ENCODE measurements around the gene PAIP2. TPM values are rescaled to one million over a fixed set of nuclear protein-coding genes. Genes with fewer than 3 reads are reported as not detected.

Gene PAIP2
- total and polyA plus RNA-seq, 10 donors = 73.2 to 119 (median 92.6) TPM

- DNase-seq = peak; percentile 62
- H3K36me3 ChIP-seq = peaks cover 0 to 35% (median 0%) of the 10 kb centered on the region in 6 donors
- intact Hi-C loops (cut with DNase I; ENCODE audit: low total_unique reads) = no loop called here
- no peaks in the 10 kb centered on the region for H3K27me3 ChIP-seq (replicated peaks in 1 of 7)
- H3K4me3 ChIP-seq = no peak overlapping the region
- no peaks in the 10 kb centered on the region for H3K9me3 ChIP-seq
- H3K4me1 ChIP-seq = peaks cover 0 to 22% (median 6%) of the 10 kb centered on the region in 6 donors
- no peak overlapping the region for H3K27ac ChIP-seq
- TF ChIP-seq POLR2AphosphoS5 (IDR thresholded peaks at IDR 0.05) (peak in 1 of 3 donors; percentile 7), CTCF (IDR thresholded peaks at IDR 0.05 in 8 of 11, conservative IDR thresholded peaks at IDR 0.05 in 3 of 11) (no peak)
- WGBS, 5 donors = 79 to 90% (median 83%) methylated on average over 11 to 13 of the region's 13 CpGs
Measured at GRCh38 chr5:139378941-139379361, 37.3 kb downstream of the PAIP2 start.

- peak; percentile 63 for DNase-seq
- WGBS, 5 donors = 70 to 91% (median 83%) methylated on average over 13 to 15 of the region's 15 CpGs
Measured at GRCh38 chr5:139379626-139380449, 38.2 kb downstream of the PAIP2 start.

GRCh38 chr5:139381837-139382761 lies 40.4 kb downstream of the PAIP2 start:
- intact Hi-C loops (cut with DNase I; ENCODE audit: low total_unique reads) = loop anchor here (10.0 kb wide), 1 partner anchor 87 kb away; the partner anchor contains the start of gene MATR3
- peaks cover 0 to 16% (median 0%) of the 10 kb centered on the region in 6 donors for H3K36me3 ChIP-seq
- H3K4me1 ChIP-seq = peaks cover 11 to 54% (median 32%) of the 10 kb centered on the region in 6 donors
- no peak overlapping the region for H3K27ac ChIP-seq
- TF ChIP-seq POLR2AphosphoS5 (IDR thresholded peaks at IDR 0.05) = peak in 2 of 3 donors; percentile 27 to 47
- no peak for TF ChIP-seq CTCF (IDR thresholded peaks at IDR 0.05 in 8 of 11, conservative IDR thresholded peaks at IDR 0.05 in 3 of 11)
- no peak for TF ChIP-seq POLR2A (IDR thresholded peaks at IDR 0.05)
- DNase-seq = peak; percentile 69
- 75 to 86% (median 85%) methylated on average over 25 to 28 of the region's 28 CpGs for WGBS, 5 donors
- H3K27me3 ChIP-seq (replicated peaks in 1 of 7) = no peaks in the 10 kb centered on the region
- no peaks in the 10 kb centered on the region for H3K9me3 ChIP-seq
- no peak overlapping the region for H3K4me3 ChIP-seq

More at GRCh38 chr5:139379626-139380449, 38.2 kb downstream of the PAIP2 start:
- Histone ChIP-seq H3K4me3 (no peak overlapping the region), H3K4me1 (peaks cover 2 to 31% (median 15%) of the 10 kb centered on the region in 6 donors), H3K36me3 (peaks cover 0 to 26% (median 0%) of the 10 kb centered on the region in 6 donors), H3K27me3 (replicated peaks in 1 of 7) (no peaks in the 10 kb centered on the region), H3K27ac (no peak overlapping the region), H3K9me3 (no peaks in the 10 kb centered on the region)
- TF ChIP-seq POLR2AphosphoS5 (IDR thresholded peaks at IDR 0.05) (no peak), POLR2A (IDR thresholded peaks at IDR 0.05) (no peak), CTCF (IDR thresholded peaks at IDR 0.05 in 8 of 11, conservative IDR thresholded peaks at IDR 0.05 in 3 of 11) (no peak)
- intact Hi-C loops (cut with DNase I; ENCODE audit: low total_unique reads) = loop anchor here (10.0 kb wide), 1 partner anchor 85 kb away; the partner anchor contains the start of gene MATR3
